ENCODE results near the gene MRPL27. TPM values are rescaled to one million over a fixed set of nuclear protein-coding genes. Genes with fewer than 3 reads are reported as not detected.
A peak's percentile ranks its signal among the peaks of the same experiment; 100 is the strongest.

The MRPL27 gene
- total and polyA plus RNA-seq, 2 donors (not counting 1 experiment from before 2014, with no cell fraction given), result 32.5 to 40.2 TPM

DNA sequence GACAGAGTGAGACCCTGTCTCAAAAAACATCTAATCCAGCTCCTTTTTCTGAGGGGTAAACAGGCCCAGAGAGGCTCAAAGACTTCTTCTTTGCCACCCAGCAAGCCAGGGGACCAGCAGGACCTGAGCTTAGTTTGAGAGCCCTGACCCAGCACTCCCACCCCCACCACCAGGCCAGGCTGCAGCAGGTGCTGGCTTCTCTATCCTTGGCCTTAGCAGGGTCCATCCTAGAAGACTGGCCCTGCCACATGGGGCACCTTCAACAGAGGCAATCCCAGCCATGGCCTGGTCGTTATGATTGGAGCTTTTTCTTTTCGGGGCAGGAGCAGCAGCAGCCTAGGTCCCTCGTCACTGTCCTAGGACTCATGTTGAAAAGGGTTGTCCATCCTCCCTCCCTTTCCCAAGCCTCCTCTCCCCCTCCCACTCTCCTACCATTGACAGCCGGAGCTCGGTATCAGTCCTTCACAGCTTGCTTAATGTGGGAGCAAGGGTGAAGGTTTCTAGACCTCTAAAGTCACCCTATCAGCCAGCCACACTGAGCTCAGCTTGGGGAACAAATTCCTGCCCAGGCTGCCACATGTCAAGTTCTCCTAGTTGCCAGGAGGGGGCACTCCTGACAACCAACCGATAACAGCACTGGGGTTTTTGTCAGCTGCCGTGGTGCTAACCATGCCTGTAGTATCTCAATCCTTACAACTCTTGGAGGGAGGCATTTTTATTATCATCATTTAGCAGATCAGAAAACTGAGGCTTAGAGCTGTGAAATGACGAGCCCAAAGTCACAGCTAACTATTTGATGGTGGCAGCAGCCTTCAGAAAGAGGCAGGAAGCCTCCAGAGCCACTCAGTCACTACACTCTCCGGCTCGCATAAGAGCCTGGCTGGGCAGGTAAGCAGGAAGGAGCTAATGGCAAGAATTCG, 11.2 kb downstream of the MRPL27 start:
- Mint-ChIP-seq H3K27me3 (no peaks in the 10 kb centered on the region), H3K27ac (peak overlapping the region; percentile 51)
- H3K36me3 ChIP-seq (replicated peaks in 1 of 2; ENCODE audit: control extremely low read depth in 1 of 2, control insufficient read depth in 1 of 2, extremely low read depth in 1 of 2, insufficient read depth in 2 of 2, low read length in 1 of 2), result peaks cover 0 to 43% of the 10 kb centered on the region in 2 experiments

More for the DNA sequence above, 11.2 kb downstream of the MRPL27 start:
- TF ChIP-seq, protein P1, sequence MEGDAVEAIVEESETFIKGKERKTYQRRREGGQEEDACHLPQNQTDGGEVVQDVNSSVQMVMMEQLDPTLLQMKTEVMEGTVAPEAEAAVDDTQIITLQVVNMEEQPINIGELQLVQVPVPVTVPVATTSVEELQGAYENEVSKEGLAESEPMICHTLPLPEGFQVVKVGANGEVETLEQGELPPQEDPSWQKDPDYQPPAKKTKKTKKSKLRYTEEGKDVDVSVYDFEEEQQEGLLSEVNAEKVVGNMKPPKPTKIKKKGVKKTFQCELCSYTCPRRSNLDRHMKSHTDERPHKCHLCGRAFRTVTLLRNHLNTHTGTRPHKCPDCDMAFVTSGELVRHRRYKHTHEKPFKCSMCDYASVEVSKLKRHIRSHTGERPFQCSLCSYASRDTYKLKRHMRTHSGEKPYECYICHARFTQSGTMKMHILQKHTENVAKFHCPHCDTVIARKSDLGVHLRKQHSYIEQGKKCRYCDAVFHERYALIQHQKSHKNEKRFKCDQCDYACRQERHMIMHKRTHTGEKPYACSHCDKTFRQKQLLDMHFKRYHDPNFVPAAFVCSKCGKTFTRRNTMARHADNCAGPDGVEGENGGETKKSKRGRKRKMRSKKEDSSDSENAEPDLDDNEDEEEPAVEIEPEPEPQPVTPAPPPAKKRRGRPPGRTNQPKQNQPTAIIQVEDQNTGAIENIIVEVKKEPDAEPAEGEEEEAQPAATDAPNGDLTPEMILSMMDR (IDR thresholded peaks at IDR 0.05), result peak; percentile 81
- TF ChIP-seq EZH2 (IDR thresholded peaks at IDR 0.05; ENCODE audit: borderline replicate concordance, insufficient read depth, low read depth, low read length, poor library complexity, severe bottlenecking), result no peak
- Mint-ChIP-seq H3K4me3 (no peak overlapping the region), H3K4me1 (peaks cover 8% of the 10 kb centered on the region), H3K9me3 (ENCODE audit: insufficient read depth) (no peaks in the 10 kb centered on the region)
- no peak overlapping the region for H3K27ac ChIP-seq (ENCODE audit: low read length in 2 of 2)
- no peak overlapping the region for H3K9ac ChIP-seq (ENCODE audit: low read length)
- ChIA-PET CTCF (interaction anchor here (0.8 to 5.0 kb wide), 30 partner anchors 10 to 343 kb away, joined by 3 to 43 read pairs (median 4); partner anchors contain the start of genes EME1, LRRC59, MRPL27 and RSAD1), POLR2A (interaction anchor here (1.0 to 1.3 kb wide), 3 partner anchors 16 to 118 kb away, joined by 3 to 8 read pairs (median 4); partner anchors contain the start of genes LRRC59 and XYLT2)
- H2AFZ ChIP-seq (ENCODE audit: insufficient read depth, low read depth, low read length, poor library complexity, severe bottlenecking), result no peak overlapping the region
- no peak overlapping the region for H3K4me3 ChIP-seq (ENCODE audit: control extremely low read depth in 1 of 5, extremely low read depth in 1 of 5, insufficient read depth in 1 of 5, low read depth in 2 of 5, low read length in 4 of 5)
- H4K20me1 ChIP-seq (ENCODE audit: control insufficient read depth, insufficient read depth, low read length, poor library complexity, severe bottlenecking), result peaks cover 26% of the 10 kb centered on the region
- peaks cover 5 to 8% of the 10 kb centered on the region in 2 donors for H3K4me1 ChIP-seq (ENCODE audit: control insufficient read depth in 2 of 2, insufficient read depth in 2 of 2, low read length in 2 of 2)
- no peaks in the 10 kb centered on the region for H3K9me3 ChIP-seq (ENCODE audit: control extremely low read depth in 1 of 3, control insufficient read depth in 2 of 3, insufficient read depth in 1 of 3, low read length in 2 of 3)
- peak overlapping the region; percentile 27 for H3K4me2 ChIP-seq (replicated peaks; ENCODE audit: low read depth, low read length, poor library complexity, severe bottlenecking)
- peak; percentile 93 for ATAC-seq (ENCODE audit: low read depth)
- no peaks in the 10 kb centered on the region for H3K27me3 ChIP-seq (replicated peaks in 1 of 4; ENCODE audit: control extremely low read depth in 1 of 4, control insufficient read depth in 3 of 4, insufficient read depth in 4 of 4, low read length in 3 of 4)
- H3K79me2 ChIP-seq (ENCODE audit: control insufficient read depth, insufficient read depth, low read length), result peaks cover 4% of the 10 kb centered on the region
- WGBS (ENCODE audit: insufficient coverage), result 62% methylated on average over 6 of the region's 11 CpGs
- DNase-seq, result peak; percentile 76
- intact Hi-C loops (cut with micrococcal nuclease), result loop anchor here (1.0 to 2.0 kb wide), 4 partner anchors 10 to 139 kb away; partner anchors contain the start of gene XYLT2

All from B cell (primary cell).